IMR-90 (cell line): ENCODE data around the gene VPS52. TPM values are rescaled to one million over a fixed set of nuclear protein-coding genes. Genes with fewer than 3 reads are reported as not detected.

Experiments
- ATAC-seq: fragments of 200-7000 bp; cut with Tn5 transposase; 2 replicates; pipeline ENCODE4 v1.9.1; 2020; ENCODE audit warnings: low read depth, mild to moderate bottlenecking, moderate library complexity
- BruUV-seq: library from RNA; stranded (reverse); fragments of 400-500 nt; replicated peaks from 2 replicates; lab custom pipeline; 2021; lab: Mats Ljungman, UMichigan
- CTCF ChIA-PET: fragments of 300-600 bp; formaldehyde crosslinking; extraction: SDS; loops from one replicate; lab custom pipeline; 2021; ENCODE audit warnings: antibody characterized with exemption; lab: Yijun Ruan, JAX
- POLR2A ChIA-PET: fragments of 300-600 bp; sonication (Branson Sonifier 250); formaldehyde crosslinking; loops from one replicate; lab custom pipeline; 2022; ENCODE audit warnings: antibody characterized with exemption; ENCODE audit not compliant: unreplicated experiment; lab: Charles Lee
- DNase-seq: peaks from one replicate; pipeline ENCODE4 v3.0.0; 2013
- H2AFZ ChIP-seq: replicated peaks from 2 replicates; pipeline ENCODE3; 2013; ENCODE audit warnings: low read length, mild to moderate bottlenecking; ENCODE audit not compliant: poor library complexity
- H2AK5ac ChIP-seq: 2 replicates; pipeline ENCODE4 v1.6.1; 2013; ENCODE audit warnings: low read depth, low read length, inconsistent platforms
- H2AK9ac ChIP-seq: replicated peaks from 2 replicates; pipeline ENCODE3; 2013; ENCODE audit warnings: mild to moderate bottlenecking, low read depth, low read length, moderate library complexity; ENCODE audit not compliant: poor library complexity
- H2BK120ac ChIP-seq: 2 replicates; pipeline ENCODE4 v1.6.1; 2013; ENCODE audit warnings: low read depth, low read length, inconsistent platforms
- H2BK15ac ChIP-seq: 3 replicates; pipeline ENCODE4 v1.6.1; 2013; ENCODE audit warnings: low read depth, low read length, inconsistent platforms
- H2BK20ac ChIP-seq: 2 replicates; pipeline ENCODE4 v1.6.1; 2013; ENCODE audit warnings: low read depth, mild to moderate bottlenecking, inconsistent platforms, low read length, moderate library complexity
- H2BK5ac ChIP-seq: 2 replicates; pipeline ENCODE4 v1.6.1; 2013; ENCODE audit warnings: mild to moderate bottlenecking, low read depth, low read length, inconsistent platforms; ENCODE audit not compliant: poor library complexity, severe bottlenecking
- H3K14ac ChIP-seq: replicated peaks from 2 replicates; pipeline ENCODE4 v1.6.1; 2013; ENCODE audit warnings: low read depth, low read length, inconsistent platforms
- H3K18ac ChIP-seq: 2 replicates; pipeline ENCODE4 v1.6.1; 2013; ENCODE audit warnings: low read depth, low read length, control low read depth
- H3K23ac ChIP-seq: 2 replicates; pipeline ENCODE4 v1.6.1; 2013; ENCODE audit warnings: low read depth, low read length, inconsistent platforms
- H3K27ac ChIP-seq: 2 replicates; pipeline ENCODE4 v1.5.1; 2013; ENCODE audit warnings: mild to moderate bottlenecking, control low read depth, low read length; ENCODE audit not compliant: insufficient read depth
- H3K27me3 ChIP-seq: 2 replicates; pipeline ENCODE4 v1.6.1; 2013; ENCODE audit warnings: low read length; ENCODE audit not compliant: control insufficient read depth, insufficient read depth
- H3K36me3 ChIP-seq: 2 replicates; pipeline ENCODE4 v1.6.1; 2013; ENCODE audit warnings: low read length, mixed read lengths; ENCODE audit not compliant: control insufficient read depth, insufficient read depth
- H3K4ac ChIP-seq: 2 replicates; pipeline ENCODE4 v1.6.1; 2013; ENCODE audit warnings: low read depth, low read length, inconsistent platforms
- H3K4me1 ChIP-seq: 2 replicates; pipeline ENCODE4 v1.6.1; 2013; ENCODE audit warnings: low read length, mixed read lengths; ENCODE audit not compliant: control insufficient read depth, insufficient read depth
- H3K4me2 ChIP-seq: 2 replicates; pipeline ENCODE4 v1.6.1; 2013; ENCODE audit warnings: low read depth, mild to moderate bottlenecking, control low read depth, low read length, moderate library complexity
- H3K4me3 ChIP-seq: 2 replicates; pipeline ENCODE4 v1.5.1; 2013; ENCODE audit warnings: low read depth, mild to moderate bottlenecking, control low read depth, low read length, moderate library complexity; ENCODE audit not compliant: insufficient read depth
- H3K56ac ChIP-seq: 2 replicates; pipeline ENCODE4 v1.6.1; 2013; ENCODE audit warnings: low read length, inconsistent platforms; ENCODE audit not compliant: insufficient read depth; ENCODE audit errors: extremely low read depth
- H3K79me1 ChIP-seq, 2 experiments: 2 replicates each; pipeline ENCODE4 v1.6.1; 2013; ENCODE audit warnings: low read length in 2 of 2, inconsistent platforms in 1 of 2, low read depth in 1 of 2
- H3K9ac ChIP-seq: 2 replicates; pipeline ENCODE4 v1.6.1; 2013; ENCODE audit warnings: low read depth, low read length, control low read depth
- H3K9me1 ChIP-seq: 2 replicates; pipeline ENCODE4 v1.6.1; 2013; ENCODE audit warnings: low read length, inconsistent platforms; ENCODE audit not compliant: insufficient read depth
- H3K9me3 ChIP-seq: 2 replicates; pipeline ENCODE4 v1.6.1; 2013; ENCODE audit warnings: low read length; ENCODE audit not compliant: control insufficient read depth, insufficient read depth
- H4K20me1 ChIP-seq: 2 replicates; pipeline ENCODE4 v1.6.1; 2013; ENCODE audit warnings: low read length, inconsistent platforms; ENCODE audit not compliant: insufficient read depth
- H4K5ac ChIP-seq: 2 replicates; pipeline ENCODE4 v1.6.1; 2013; ENCODE audit warnings: mild to moderate bottlenecking, low read depth, low read length, control low read depth
- H4K8ac ChIP-seq, 2 experiments: 2 replicates each; pipeline ENCODE4 v1.6.1; 2013; ENCODE audit warnings: low read depth in 2 of 2, low read length in 2 of 2, control low read depth in 1 of 2, inconsistent platforms in 1 of 2
- H4K91ac ChIP-seq: 2 replicates; pipeline ENCODE4 v1.6.1; 2013; ENCODE audit warnings: low read depth, low read length, inconsistent platforms; ENCODE audit not compliant: insufficient read depth
- CHD1 ChIP-seq: IDR thresholded peaks from 2 replicates; pipeline ENCODE4 v1.6.1; 2012; ENCODE audit warnings: low read depth, low read length, improper control_type of control experiment
- NFE2L2 ChIP-seq: fragments of 150-350 bp; IDR thresholded peaks from 2 replicates; pipeline ENCODE4 v1.6.1; 2016; ENCODE audit warnings: low read depth, mild to moderate bottlenecking, low read length
- WGBS, 2 experiments: methylation state at CpG; one replicate each; pipeline versions ENCODE4 v1.1.5 to v1.1.7; 2013; ENCODE audit warnings: missing lambda C conversion rate in 2 of 2; ENCODE audit not compliant: insufficient read length in 1 of 2; ENCODE audit errors: extremely low coverage in 2 of 2; 5-methylcytosine and 5-hydroxymethylcytosine counted together
- dilution Hi-C: fragments of 300-500 bp; cut with HindIII; formaldehyde crosslinking; loops from one replicate; pipeline ENCODE4 v1.14.3; 2018; ENCODE audit warnings: low sequenced_read_pairs; ENCODE audit not compliant: unreplicated experiment
- in situ Hi-C: fragments of 300-500 bp; cut with MboI; formaldehyde crosslinking; loops from 3 replicates; pipeline ENCODE4 v1.14.3; 2019; ENCODE audit warnings: low sequenced_read_pairs, inconsistent platforms, mixed read lengths
- intact Hi-C: fragments of 100-400 bp; cut with micrococcal nuclease; formaldehyde crosslinking; loops from 2 replicates; pipeline ENCODE4 v1.10.0; 2022
- polyA plus RNA-seq, 3 experiments: library from polyadenylated mRNA; depleted of rRNA; stranded (reverse); fragments of >200 nt; gene quantifications; 2 replicates each; pipeline ENCODE4 v1.2.3, GENCODE V29; 2012; ENCODE audit warnings: low replicate concordance in 1 of 3
- total RNA-seq: library from RNA; depleted of rRNA; stranded (reverse); fragments of >200 nt; gene quantifications from 2 replicates; pipeline ENCODE4 v1.2.3, GENCODE V29; 2012

VPS52 gene
- total and polyA plus RNA-seq, 2 of the 4 experiments (the other 2 are of a cell fraction) = 29.8 to 54.6 TPM

DNA sequence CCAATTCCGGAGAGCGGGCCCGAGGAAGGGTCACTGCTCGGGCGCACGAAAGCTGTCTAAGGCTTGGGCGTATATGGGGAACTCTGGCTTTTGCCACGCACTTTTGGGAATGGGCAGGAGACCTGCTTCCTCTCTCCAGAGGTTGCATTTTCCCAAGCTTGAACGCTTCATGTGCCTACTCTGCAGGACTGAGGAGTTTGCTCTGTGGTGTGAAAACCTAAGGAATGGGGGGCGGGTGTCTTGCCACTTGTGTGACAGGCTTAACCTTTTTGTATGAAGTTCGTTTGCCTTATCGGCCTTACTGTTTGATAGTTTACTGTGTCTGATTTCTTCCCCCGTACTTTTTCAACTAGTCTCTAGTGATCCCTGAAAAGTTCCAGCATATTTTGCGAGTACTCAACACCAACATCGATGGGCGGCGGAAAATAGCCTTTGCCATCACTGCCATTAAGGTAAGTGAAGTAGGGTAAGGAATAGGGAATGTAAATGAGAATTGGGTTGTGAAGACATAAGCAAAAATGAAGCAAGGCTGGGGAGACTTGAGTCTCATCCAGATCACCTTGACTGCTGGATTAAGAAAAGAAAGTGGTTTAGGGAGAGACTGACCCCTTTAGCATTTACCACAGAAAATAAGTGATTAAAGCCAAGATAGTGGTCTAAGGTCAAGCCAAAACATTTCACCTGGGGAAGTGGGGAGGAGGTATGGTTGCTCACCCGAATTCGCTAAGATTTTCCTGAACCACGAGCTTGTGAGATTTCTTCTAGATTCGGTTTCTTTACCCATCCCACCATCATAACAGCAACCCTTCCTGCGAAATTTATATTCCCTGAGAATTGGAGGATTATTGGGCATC, 826 bp upstream of the VPS52 start:
- peak; percentile 12 for ATAC-seq
- intact Hi-C loops = no loop called here
- in situ Hi-C loops = no loop called here

More for the DNA sequence above, 826 bp upstream of the VPS52 start:
- 0 out of 2 replicates have a peak overlapping the region, but pooled peaks have one; percentile 2 for H3K18ac ChIP-seq
- H2BK120ac ChIP-seq = no peak overlapping the region
- H3K4me2 ChIP-seq = peak overlapping the region; percentile 84
- POLR2A ChIA-PET = interaction anchor here (1.0 to 1.2 kb wide), 2 partner anchors 22 to 64 kb away, joined by 6 to 7 read pairs; partner anchors contain the start of gene RING1
- dilution Hi-C loops = no loop called here
- peak overlapping the region; percentile 95 for H3K9ac ChIP-seq
- no peak for DNase-seq
- H3K36me3 ChIP-seq = peaks cover 52% of the 10 kb centered on the region
- TF ChIP-seq NFE2L2 (no peak), CHD1 (0 out of 2 replicates have a peak, but pooled peaks have one; percentile 28)
- peak overlapping the region; percentile 82 for H2AK5ac ChIP-seq
- no peaks in the 10 kb centered on the region for H3K9me3 ChIP-seq
- H4K5ac ChIP-seq = peak overlapping the region; percentile 65
- H3K14ac ChIP-seq = peak overlapping the region; percentile 95
- H3K56ac ChIP-seq = peak overlapping the region; percentile 88
- no peaks in the 10 kb centered on the region for H3K27me3 ChIP-seq
- peak overlapping the region; percentile 71 for H3K4me3 ChIP-seq
- H4K8ac ChIP-seq = peak overlapping the region; percentile 63 to 84
- H4K20me1 ChIP-seq = peaks cover 55% of the 10 kb centered on the region
- H3K23ac ChIP-seq = peak overlapping the region; percentile 86
- peaks cover 28 to 65% of the 10 kb centered on the region in 2 experiments for H3K79me1 ChIP-seq
- 0% methylated on average over 1 of the region's 22 CpGs; no CpG with 5 or more reads in 1 of the 2 experiments for WGBS, 2 experiments
- H3K4me1 ChIP-seq = peaks cover 14% of the 10 kb centered on the region
- BruUV-seq = TSS peak; percentile 58
- CTCF ChIA-PET = no interaction called here
- peak overlapping the region; percentile 99 for H2AK9ac ChIP-seq
- H3K27ac ChIP-seq = peak overlapping the region; percentile 69
- no peak overlapping the region for H2BK20ac ChIP-seq
- peak overlapping the region; percentile 84 for H4K91ac ChIP-seq
- H2AFZ ChIP-seq = peak overlapping the region; percentile 84
- peak overlapping the region; percentile 86 for H3K4ac ChIP-seq
- H2BK15ac ChIP-seq = no peak overlapping the region
- H3K9me1 ChIP-seq = peaks cover 9% of the 10 kb centered on the region
- peak overlapping the region; percentile 77 for H2BK5ac ChIP-seq
